Transverse colon (tissue), 3 donors: ENCODE results near the gene IL1RAPL1.

Source experiments
- CTCF ChIP-seq, 5 experiments: fragments of 200-600 bp in 3 of 5; fragments of 450-650 bp in 2 of 5; sonication (generic) in 3 of 5; IDR thresholded peaks; 1 replicate in 2 of 5; 2 replicates in 3 of 5; pipeline ENCODE4 v1.5.1; 2016 to 2017; ENCODE audit warnings: antibody characterized with exemption in 5 of 5, inconsistent platforms in 3 of 5, mild to moderate bottlenecking in 2 of 5, moderate library complexity in 1 of 5
- POLR2A ChIP-seq: fragments of 450-650 bp; IDR thresholded peaks from one replicate; pipeline ENCODE4 v1.6.1; 2016; ENCODE audit warnings: antibody characterized with exemption, mild to moderate bottlenecking, moderate library complexity

DNA sequence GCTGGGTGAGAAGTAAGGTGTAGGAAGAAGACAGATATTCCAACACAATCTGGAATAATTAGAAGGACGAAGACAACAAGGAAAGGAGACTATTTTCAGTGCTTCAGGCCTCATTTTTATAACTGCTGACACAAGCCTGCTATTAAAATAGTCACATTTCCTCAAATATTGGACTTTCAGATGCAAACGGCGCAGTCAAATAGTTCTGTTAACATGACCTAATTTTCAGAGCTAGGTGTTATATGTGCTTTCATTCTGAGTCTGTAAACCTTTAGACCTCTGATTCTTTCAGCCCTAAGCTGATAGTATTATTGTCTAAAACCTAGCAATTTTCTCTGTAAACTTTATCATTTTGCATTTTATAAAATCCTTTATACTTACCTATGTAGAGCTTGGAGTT, 261.5 kb downstream of the IL1RAPL1 start:
- TF ChIP-seq POLR2A = no peak
- TF ChIP-seq CTCF (IDR thresholded peaks at IDR 0.05) = no peak
